Ovary (tissue), 3 donors: ENCODE results near the gene ARHGDIB.

ENCODE experiments used
- CTCF ChIP-seq, 3 donors: fragments of 450-650 bp in 2 of 3; fragments of 200-600 bp in 1 of 3; IDR thresholded peaks; one replicate each; pipeline versions ENCODE4 v1.5.1 to v1.8.0; 2016 to 2022; ENCODE audit warnings: antibody characterized with exemption in 3 of 3, mild to moderate bottlenecking in 1 of 3
- POLR2A ChIP-seq: fragments of 450-650 bp; IDR thresholded peaks from one replicate; pipeline ENCODE4 v1.6.1; 2017; ENCODE audit warnings: antibody characterized with exemption, mild to moderate bottlenecking, moderate library complexity
- donor health status: DM: no; HTN: no; CAD: no.

- TF ChIP-seq POLR2A (no peak), CTCF (IDR thresholded peaks at IDR 0.05) (no peak)
These were observed 51.1 kb downstream of the ARHGDIB start for GRCh38 chr12:14910090-14910915.
